Tibial nerve (tissue), 4 donors: Measurements from ENCODE around the gene ZNF19. TPM values are rescaled to one million over a fixed set of nuclear protein-coding genes. Genes with fewer than 3 reads are reported as not detected.

Source experiments
- DNase-seq, 2 donors: peaks; one replicate each; pipeline ENCODE4 v3.0.0-alpha.2; 2019; ENCODE audit warnings: low spot score in 2 of 2
- H3K27ac ChIP-seq, 4 donors: fragments of 200-600 bp; sonication (generic) in 3 of 4; one replicate each; pipeline ENCODE4 v1.5.1; 2017 to 2019; ENCODE audit warnings: mild to moderate bottlenecking in 1 of 4
- H3K27me3 ChIP-seq, 2 donors: fragments of 200-600 bp; sonication (generic) in 1 of 2; one replicate each; pipeline versions ENCODE4 v1.5.1 to v1.6.0; 2017 to 2019
- H3K36me3 ChIP-seq, 3 donors: fragments of 200-600 bp; sonication (generic); one replicate each; pipeline ENCODE4 v1.5.1; 2018 to 2019
- H3K4me1 ChIP-seq, 4 donors: fragments of 200-600 bp; sonication (generic) in 3 of 4; one replicate each; pipeline ENCODE4 v1.5.1; 2017 to 2019
- H3K4me3 ChIP-seq, 4 donors: fragments of 200-600 bp; sonication (generic) in 3 of 4; one replicate each; pipeline ENCODE4 v1.5.1; 2017 to 2019; ENCODE audit warnings: mild to moderate bottlenecking in 1 of 4, moderate library complexity in 1 of 4
- H3K9me3 ChIP-seq, 4 donors: fragments of 200-600 bp; sonication (generic) in 3 of 4; one replicate each; pipeline ENCODE4 v1.5.1; 2017 to 2019
- CTCF ChIP-seq, 5 experiments: fragments of 200-600 bp in 3 of 5; fragments of 450-650 bp in 2 of 5; sonication (generic) in 3 of 5; IDR thresholded peaks; one replicate each; pipeline ENCODE4 v1.5.1; 2016 to 2019; ENCODE audit warnings: antibody characterized with exemption in 5 of 5, mild to moderate bottlenecking in 3 of 5, moderate library complexity in 2 of 5
- EP300 ChIP-seq, 2 donors: sonication (generic); formaldehyde crosslinking; IDR thresholded peaks; one replicate each; pipeline ENCODE4 v1.6.1; 2017; ENCODE audit warnings: antibody characterized with exemption in 2 of 2, mild to moderate bottlenecking in 1 of 2
- POLR2A ChIP-seq, 2 donors: fragments of 450-650 bp; IDR thresholded peaks; one replicate each; pipeline ENCODE4 v1.6.1; 2017; ENCODE audit warnings: antibody characterized with exemption in 2 of 2, mild to moderate bottlenecking in 2 of 2, moderate library complexity in 2 of 2
- WGBS, 2 donors: methylation state at CpG; one replicate each; pipeline ENCODE4 v1.1.5; 2018; 5-methylcytosine and 5-hydroxymethylcytosine counted together
- total RNA-seq, 4 donors: library from RNA; depleted of rRNA; stranded (reverse); fragments of >200 nt; gene quantifications; one replicate each; pipeline ENCODE4 v1.1.0, GENCODE V29; 2016

The ZNF19 gene
- total RNA-seq, 4 donors from 2014 or later: 5.7 to 11.1 (median 7.8) TPM

- Histone ChIP-seq H3K4me3 (no peak overlapping the region), H3K27ac (no peak overlapping the region), H3K36me3 (peaks cover 0 to 40% (median 2%) of the 10 kb centered on the region in 3 donors), H3K27me3 (no peaks in the 10 kb centered on the region), H3K9me3 (peaks cover 0 to 16% (median 0%) of the 10 kb centered on the region in 4 donors), H3K4me1 (peaks cover 0 to 29% (median 7%) of the 10 kb centered on the region in 4 donors)
- TF ChIP-seq POLR2A (IDR thresholded peaks at IDR 0.05) (no peak), CTCF (IDR thresholded peaks at IDR 0.05) (no peak), EP300 (IDR thresholded peaks at IDR 0.05) (no peak)
- no peak for DNase-seq
These were observed 29.6 kb downstream of the ZNF19 start for GRCh38 chr16:71459510-71459909.

GRCh38 chr16:71456801-71457200 is 32.3 kb downstream of the ZNF19 start:
- Histone ChIP-seq H3K27me3 (no peaks in the 10 kb centered on the region), H3K4me3 (no peak overlapping the region), H3K9me3 (peaks cover 0 to 43% (median 4%) of the 10 kb centered on the region in 4 donors), H3K4me1 (peaks cover 0 to 19% (median 5%) of the 10 kb centered on the region in 4 donors), H3K27ac (no peak overlapping the region), H3K36me3 (peaks cover 6 to 67% (median 11%) of the 10 kb centered on the region in 3 donors)
- TF ChIP-seq POLR2A (IDR thresholded peaks at IDR 0.05): no peak
- no peak for TF ChIP-seq EP300 (IDR thresholded peaks at IDR 0.05)
- TF ChIP-seq CTCF (IDR thresholded peaks at IDR 0.05): no peak
- no peak for DNase-seq
- 97% methylated on average over 4 of the region's 4 CpGs for WGBS, 2 donors

DNA sequence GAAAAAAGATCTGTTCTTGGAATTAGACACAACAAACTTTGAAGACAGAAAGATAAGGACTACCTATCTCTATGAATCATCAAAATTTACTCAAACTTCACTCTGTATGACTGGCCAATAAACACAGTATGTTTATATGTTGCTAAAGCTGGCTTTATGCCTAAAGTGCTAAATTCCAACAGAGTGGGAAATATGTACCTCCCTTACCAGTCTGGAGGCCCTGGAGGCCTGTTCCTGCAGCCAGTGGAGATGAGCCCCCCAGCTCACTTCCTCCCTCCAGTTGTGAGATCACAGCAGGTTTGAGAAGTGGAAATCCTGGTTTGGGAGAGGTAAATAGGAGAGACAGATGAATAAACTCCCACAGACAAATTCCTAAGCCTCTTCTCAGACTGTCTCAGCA is 36.1 kb downstream of the ZNF19 start:
- DNase-seq: no peak
- peaks cover 8 to 80% (median 33%) of the 10 kb centered on the region in 4 donors for H3K9me3 ChIP-seq
- peaks cover 21 to 100% (median 44%) of the 10 kb centered on the region in 3 donors for H3K36me3 ChIP-seq
- no peaks in the 10 kb centered on the region for H3K4me1 ChIP-seq
- H3K27ac ChIP-seq: no peak overlapping the region
- H3K27me3 ChIP-seq: no peaks in the 10 kb centered on the region
- H3K4me3 ChIP-seq: no peak overlapping the region
- TF ChIP-seq CTCF (IDR thresholded peaks at IDR 0.05) (no peak), POLR2A (IDR thresholded peaks at IDR 0.05) (no peak), EP300 (IDR thresholded peaks at IDR 0.05) (no peak)

DNA sequence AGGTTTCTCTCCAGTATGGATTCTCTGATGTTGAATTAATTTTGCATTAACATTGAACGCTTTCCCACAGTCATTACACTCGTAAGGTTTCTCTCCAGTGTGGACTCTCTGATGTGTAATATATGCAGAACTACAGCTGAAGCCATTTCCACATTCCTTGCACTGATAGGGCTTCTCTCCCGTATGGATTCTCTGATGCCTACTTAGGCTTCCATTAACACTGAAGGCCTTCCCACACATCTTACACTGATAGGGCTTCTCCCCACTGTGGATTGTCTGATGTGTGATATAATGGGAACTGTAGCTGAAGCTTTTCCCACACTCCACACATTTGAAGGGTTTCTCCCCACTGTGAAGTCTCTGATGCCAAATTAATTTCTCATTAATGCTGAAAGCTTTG is 40.1 kb downstream of the ZNF19 start:
- Histone ChIP-seq H3K4me1 (no peaks in the 10 kb centered on the region), H3K9me3 (peaks cover 25 to 100% (median 55%) of the 10 kb centered on the region in 4 donors), H3K27ac (no peak overlapping the region), H3K4me3 (no peak overlapping the region), H3K36me3 (peaks cover 18 to 77% (median 44%) of the 10 kb centered on the region in 3 donors), H3K27me3 (no peaks in the 10 kb centered on the region)
- DNase-seq: no peak
- TF ChIP-seq POLR2A (IDR thresholded peaks at IDR 0.05): no peak
- TF ChIP-seq EP300 (IDR thresholded peaks at IDR 0.05): no peak
- no peak for TF ChIP-seq CTCF (IDR thresholded peaks at IDR 0.05)
- WGBS, 2 donors: 96 to 100% methylated on average over 3 of the region's 3 CpGs

- 97 to 98% methylated on average over 7 of the region's 7 CpGs for WGBS, 2 donors
- peaks cover 18 to 71% (median 44%) of the 10 kb centered on the region in 3 donors for H3K36me3 ChIP-seq
- TF ChIP-seq EP300 (IDR thresholded peaks at IDR 0.05) (no peak), CTCF (IDR thresholded peaks at IDR 0.05) (no peak), POLR2A (IDR thresholded peaks at IDR 0.05) (no peak)
- H3K27ac ChIP-seq: no peak overlapping the region
- H3K4me3 ChIP-seq: no peak overlapping the region
- no peak for DNase-seq
- peaks cover 25 to 100% (median 55%) of the 10 kb centered on the region in 4 donors for H3K9me3 ChIP-seq
- no peaks in the 10 kb centered on the region for H3K27me3 ChIP-seq
- H3K4me1 ChIP-seq: no peaks in the 10 kb centered on the region
These were observed 40.8 kb downstream of the ZNF19 start for GRCh38 chr16:71448274-71448866.
